GM21367 (cell line): Measurements from ENCODE around the gene MYO9B.

ENCODE experiments used
- ATAC-seq: cut with Tn5 transposase; IDR thresholded peaks from one replicate; pipeline ENCODE4 v1.9.1; 2021; ENCODE audit not compliant: unreplicated experiment

Gene MYO9B

DNA sequence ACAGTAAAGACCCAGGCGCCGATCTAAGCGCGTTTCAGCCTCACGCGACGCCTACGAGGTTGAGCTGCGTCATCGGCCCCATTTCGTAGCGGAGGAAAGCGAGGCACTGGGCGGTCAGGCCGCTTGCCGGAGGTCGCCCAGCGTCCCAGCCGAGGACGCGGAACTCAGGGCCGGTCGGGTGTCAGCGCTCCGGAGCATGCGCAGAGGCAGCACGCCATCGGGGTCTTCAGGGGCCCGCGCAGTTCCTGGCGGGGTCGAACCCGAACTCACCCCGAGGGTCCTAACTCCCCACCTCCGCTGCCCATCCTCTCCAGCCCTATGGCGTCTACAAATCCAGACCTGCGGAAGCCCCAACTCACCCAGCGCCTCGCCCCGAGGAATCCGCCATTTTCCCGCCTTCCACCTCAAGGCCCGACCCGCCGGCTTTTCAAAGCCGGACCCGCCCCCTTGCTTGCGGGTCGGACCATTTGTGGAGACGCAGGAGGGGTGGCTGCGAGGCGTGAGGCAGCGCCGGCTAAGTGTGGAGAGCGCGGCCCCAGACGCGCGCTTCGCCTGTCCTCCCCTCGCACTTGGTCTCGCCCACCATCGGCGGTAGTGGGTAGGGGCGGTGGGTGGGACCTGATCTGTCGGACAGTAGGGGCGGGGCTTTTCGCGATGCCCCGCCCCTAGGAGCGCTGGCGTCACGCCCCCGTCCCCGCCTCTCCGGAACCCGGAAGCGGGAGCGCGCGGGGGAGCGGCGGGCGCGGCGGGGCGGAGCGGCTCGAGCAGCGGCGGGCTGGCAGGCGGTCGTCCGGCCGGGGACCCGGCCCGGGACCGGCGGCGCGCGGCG lies at the start of gene MYO9B, which contains the start of gene HAUS8:
TSS of gene MYO9B (plus strand) at position 743 of the 829 bp plus-strand sequence. CDS start 25,941 bp downstream, outside the sequence.
TSS of gene HAUS8 (minus strand) at position 418 of the 829 bp plus-strand sequence. CDS start at position 388, 30 bp downstream.
- ATAC-seq: peak; percentile 60

DNA sequence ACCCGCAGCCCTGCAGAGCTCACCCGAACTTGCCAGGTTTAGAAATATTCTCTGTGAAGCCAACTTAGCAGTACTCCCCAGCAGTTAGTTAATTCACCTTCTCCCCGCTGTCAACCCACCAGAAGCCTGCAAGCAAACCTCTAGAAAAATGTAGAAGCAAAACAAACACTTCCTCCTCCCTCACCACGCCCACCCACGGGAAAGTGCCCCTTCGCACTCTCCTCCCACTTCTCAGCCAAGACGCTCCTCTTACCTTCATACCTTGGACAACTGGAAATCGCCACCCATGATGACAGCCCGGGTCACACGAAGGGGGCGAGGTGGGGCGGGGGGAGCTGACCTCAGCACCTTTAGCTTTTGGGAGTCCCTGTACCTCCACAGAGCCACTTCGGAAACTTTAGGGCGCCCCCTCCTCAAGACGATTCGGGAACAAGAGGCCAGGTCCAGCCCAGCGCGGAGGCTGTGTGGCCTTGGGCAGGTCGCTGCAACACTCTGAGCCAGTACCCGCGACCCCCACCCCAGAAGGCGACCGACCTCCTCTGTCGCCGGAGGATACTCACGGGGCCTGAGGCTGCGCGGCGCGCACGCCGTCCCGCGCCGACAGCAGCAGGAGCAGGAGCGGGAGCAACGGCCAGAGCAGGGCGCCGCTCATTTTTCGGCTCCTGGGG lies 49.5 kb upstream of the MYO9B start:
- ATAC-seq: no peak

DNA sequence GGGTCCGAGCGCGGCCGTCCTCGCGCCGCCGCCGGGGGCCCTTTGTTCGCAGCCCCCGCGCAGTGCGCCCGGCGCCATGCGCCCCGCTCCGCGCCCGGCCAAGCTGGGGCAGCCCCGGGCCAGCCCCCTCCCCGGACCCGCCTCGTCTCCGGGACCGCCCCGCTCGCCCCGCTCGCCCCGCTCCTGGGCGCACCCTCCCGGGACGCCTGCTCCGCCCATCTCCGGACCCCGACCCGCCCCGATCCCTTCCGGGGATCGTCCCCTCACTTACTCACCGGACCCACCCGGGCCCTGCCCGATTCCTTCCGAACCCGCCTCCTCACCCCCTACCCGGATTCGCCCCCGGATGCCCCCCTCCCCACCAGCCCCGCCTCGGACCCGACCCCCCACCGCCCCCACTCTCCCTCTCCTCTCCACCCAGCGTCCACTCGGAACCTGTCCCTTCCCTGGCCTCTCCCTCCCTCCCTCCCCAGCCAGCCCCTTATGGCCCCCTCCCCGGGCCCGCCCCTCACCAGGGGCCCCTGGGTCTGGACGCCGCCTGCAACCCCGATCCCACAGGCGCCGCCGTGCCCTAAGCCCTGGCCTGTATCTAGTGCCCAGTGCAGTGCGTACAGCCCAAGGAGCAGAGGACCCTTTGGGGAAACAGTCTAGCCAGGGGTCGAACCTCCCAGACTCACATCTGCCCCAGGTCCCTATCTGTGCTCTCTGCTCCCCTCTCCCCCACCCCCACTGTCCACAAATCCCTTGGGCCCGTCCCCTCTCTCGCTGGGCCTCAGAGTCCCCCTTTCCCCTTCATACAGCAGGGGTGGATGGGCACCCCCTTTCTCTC lies 48.7 kb upstream of the MYO9B start, which contains the start of gene CPAMD8:
TSS of gene CPAMD8 (minus strand) at position 105 of the 829 bp plus-strand sequence. CDS start 168 bp downstream, outside the sequence.
- no peak for ATAC-seq

- no peak for ATAC-seq
Measured at GRCh38 chr19:17027535-17027975, 48.0 kb upstream of the MYO9B start.

GRCh38 chr19:17031741-17032140 lies 43.8 kb upstream of the MYO9B start:
- no peak for ATAC-seq

- ATAC-seq: no peak
Measured at GRCh38 chr19:17035842-17036424, 39.6 kb upstream of the MYO9B start.

GRCh38 chr19:17036640-17037039 lies 38.9 kb upstream of the MYO9B start:
- no peak for ATAC-seq

DNA sequence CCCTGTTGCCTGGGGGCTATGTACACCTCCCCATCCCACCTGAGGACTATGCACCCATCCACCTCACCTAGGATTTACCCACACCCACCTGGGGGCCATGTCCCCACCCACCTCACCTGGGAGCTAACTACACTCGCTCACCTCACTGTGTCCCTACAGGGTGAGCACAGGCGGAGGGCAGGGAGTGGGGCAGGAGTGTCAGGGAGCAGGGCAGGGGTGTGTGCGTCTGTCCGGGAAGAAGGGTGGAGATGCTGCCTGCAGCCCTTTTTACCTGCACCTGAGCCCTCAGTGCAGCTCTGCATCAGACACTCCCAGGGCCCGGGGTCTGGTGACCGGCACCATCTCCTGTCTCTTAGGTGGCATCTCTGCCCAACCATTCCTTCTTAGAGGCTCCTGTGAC lies 38.4 kb upstream of the MYO9B start:
- no peak for ATAC-seq

GRCh38 chr19:17037966-17038500 lies 37.5 kb upstream of the MYO9B start:
- ATAC-seq: no peak

DNA sequence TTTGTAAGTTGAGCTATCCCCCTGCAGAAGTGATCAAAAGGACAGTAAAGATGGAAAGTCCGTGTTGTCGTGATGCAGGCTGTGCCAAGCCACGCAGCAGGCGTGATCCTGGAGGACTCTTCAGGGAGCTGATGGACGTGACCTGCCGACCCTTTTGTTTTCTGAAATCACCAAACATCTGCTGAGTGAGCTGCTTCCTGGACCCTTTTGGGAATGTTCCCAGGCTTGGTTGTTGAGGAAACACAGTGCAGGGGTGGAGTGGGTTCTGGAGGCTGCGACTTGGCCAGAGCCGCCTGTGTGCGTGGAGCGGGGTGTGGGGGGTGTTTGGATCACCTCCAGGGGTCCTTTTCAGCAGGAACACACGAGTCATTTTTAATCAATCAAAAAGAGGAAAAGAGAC lies 33.6 kb upstream of the MYO9B start:
- ATAC-seq: no peak

DNA sequence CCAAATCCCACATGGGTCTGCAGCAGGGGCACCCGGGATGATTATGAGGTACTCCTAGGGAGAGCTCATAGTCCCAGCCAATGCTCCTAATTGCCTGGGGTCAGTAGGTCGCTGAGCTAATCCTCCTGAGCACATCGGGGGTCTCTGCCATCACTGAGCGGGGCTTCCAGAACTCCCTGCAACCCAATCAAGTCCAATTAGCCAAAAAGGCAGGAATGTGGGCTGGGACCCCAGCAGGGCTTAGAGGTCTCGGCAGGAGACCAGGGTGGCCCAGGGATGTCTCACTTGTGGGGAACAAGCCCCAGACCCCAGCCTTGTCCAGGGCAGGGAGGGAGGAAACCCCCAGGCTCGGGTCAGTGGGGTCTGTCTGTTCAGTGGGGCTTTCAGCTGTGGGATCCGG lies 31.8 kb upstream of the MYO9B start:
- ATAC-seq: no peak

DNA sequence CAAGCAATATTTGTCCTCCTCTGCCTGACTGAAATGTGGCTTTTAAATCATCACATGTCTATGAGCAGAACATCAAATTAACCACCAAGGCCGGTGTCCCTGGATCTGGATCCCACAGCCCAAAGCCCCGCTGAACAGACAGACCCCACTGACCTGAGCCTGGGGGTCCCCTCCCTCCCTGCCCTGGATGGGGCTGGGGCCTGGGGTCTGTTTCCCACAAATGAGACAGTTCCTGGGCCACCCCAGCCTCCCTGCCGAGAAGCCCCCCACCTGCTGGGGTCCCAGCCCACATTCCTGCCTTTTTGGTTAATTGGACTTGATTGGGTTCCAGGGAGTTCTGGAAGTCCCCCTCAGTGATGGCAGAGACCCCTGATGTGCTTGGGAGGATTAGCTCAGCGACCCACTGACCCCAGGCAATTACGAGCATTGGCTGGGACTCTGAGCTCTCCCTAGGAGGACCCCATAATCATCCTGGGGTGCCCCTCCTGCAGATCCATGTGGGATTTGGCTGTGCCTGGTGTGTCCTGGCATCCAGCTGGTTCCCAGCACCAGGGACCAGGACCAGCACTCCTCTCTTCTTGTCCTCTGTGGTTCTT lies 29.6 kb upstream of the MYO9B start:
- no peak for ATAC-seq

GRCh38 chr19:17048885-17049453 lies 26.6 kb upstream of the MYO9B start:
- ATAC-seq: no peak

GRCh38 chr19:17049711-17050280 lies 25.8 kb upstream of the MYO9B start:
- ATAC-seq: no peak

GRCh38 chr19:17052439-17052838 lies 23.1 kb upstream of the MYO9B start:
- ATAC-seq: no peak

DNA sequence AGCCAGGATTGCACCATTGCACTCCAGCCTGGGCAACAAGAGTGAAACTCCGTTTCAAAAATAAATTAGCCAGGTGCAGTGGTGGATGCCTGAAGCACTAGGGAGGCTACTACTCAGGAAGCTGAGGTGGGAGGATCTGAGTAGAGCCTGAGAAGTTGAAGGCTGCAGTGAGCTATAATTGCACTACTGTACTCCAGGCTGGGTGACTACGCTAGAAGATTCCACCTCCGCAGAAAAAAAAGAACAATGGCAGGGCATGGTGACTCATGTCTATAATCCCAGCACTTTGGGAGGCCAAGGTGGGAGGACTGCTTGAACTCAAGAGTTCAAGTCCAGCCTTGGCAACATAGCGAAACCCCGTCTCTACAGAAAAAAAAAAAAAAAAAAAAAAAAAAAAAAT lies 20.8 kb upstream of the MYO9B start:
- no peak for ATAC-seq

DNA sequence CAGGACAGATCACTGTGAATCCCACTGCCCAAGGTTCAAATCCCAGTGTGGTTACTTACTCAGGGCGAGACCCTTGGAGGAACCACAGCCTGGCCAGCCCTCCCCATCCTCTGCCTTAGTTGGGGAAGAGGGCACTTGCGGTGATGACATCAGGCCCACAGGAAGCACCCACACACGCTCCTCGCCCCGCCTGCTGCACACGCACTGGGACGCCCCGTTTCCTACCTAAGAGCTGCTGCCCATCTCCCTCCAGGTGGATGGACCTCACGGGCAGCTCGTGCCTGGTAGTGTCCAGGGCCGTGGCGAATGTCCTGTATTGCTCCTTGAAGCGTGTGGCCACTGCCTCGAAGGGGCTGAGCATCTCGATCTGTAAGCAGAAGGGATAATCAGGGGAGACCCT lies 19.9 kb upstream of the MYO9B start:
- ATAC-seq: no peak

DNA sequence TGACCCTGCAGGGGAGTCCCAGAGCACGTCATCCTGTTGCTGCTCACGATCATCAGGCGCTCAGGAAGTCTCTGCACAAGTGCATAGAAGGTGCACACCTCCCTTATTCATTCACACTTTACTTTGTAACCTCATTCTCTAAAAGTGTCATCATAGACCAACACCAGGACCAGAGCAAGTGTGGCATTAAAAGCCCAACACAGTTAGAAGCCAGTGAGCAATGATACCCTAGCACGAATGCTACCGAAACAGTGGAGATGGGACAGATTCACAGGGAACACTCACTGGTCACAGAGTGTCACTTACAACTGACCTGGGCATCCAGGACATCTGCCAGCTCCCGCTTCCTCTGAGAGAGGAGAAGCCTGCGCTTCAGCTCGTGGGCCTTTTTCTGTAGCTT lies 17.3 kb upstream of the MYO9B start:
- ATAC-seq: no peak

DNA sequence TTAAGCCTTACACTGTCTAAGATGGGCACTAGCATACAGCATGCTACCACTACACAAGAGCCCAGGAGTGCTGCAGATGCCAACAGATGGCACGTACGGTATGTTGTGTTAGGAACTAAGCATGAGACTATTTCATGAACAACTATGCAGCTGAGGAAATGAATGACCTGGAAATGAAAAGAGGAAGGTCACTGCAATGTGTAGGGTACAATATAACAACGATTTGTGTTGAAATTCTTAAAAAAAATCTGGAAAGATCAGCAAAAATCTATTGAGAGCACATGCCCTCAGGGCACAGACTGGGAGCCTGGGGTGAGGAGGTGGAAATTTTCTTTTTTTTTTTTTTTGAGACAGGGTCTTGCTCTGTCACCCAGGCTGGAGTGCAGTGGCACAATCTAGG lies 14.8 kb upstream of the MYO9B start:
- ATAC-seq: no peak
